Endothelial cell of umbilical vein (primary cell): Measurements from ENCODE around the gene SLC22A23. TPM values are rescaled to one million over a fixed set of nuclear protein-coding genes. Genes with fewer than 3 reads are reported as not detected.

Experiments
- BruUV-seq: library from RNA; stranded (reverse); fragments of 400-500 nt; replicated peaks from 2 replicates; lab custom pipeline; 2021; lab: Mats Ljungman, UMichigan
- CTCF ChIA-PET: fragments of 300-600, 350-600 bp; sonication (Branson Sonifier 250); formaldehyde crosslinking; loops from one replicate; lab custom pipeline; 2021; ENCODE audit warnings: antibody characterized with exemption, inconsistent platforms; lab: Charles Lee
- POLR2A ChIA-PET: fragments of 300-600, 350-600 bp; sonication (Branson Sonifier 250); formaldehyde crosslinking; loops from one replicate; lab custom pipeline; 2021; ENCODE audit warnings: antibody characterized with exemption, inconsistent platforms; lab: Charles Lee
- DNase-seq: peaks from one replicate; pipeline ENCODE4 v3.0.0-alpha.2; 2011; ENCODE audit warnings: low read depth, low spot score
- FAIRE-seq: peaks from 2 replicates; lab custom pipeline; 2011; peaks lifted over from hg19 to GRCh38; lab: Jason Lieb, UNC
- H2AFZ ChIP-seq: 2 replicates; pipeline ENCODE4 v1.6.0; 2012; ENCODE audit warnings: low read depth, low read length, control low read depth, inconsistent platforms
- H3K27ac ChIP-seq: 2 replicates; pipeline ENCODE4 v1.5.1; 2011; ENCODE audit warnings: low read depth, mild to moderate bottlenecking, control low read depth, low read length, moderate library complexity; ENCODE audit not compliant: insufficient read depth
- H3K27me3 ChIP-seq, 2 experiments: 2 replicates each; pipeline versions ENCODE4 v1.6.0 to v1.6.1; 2011; ENCODE audit warnings: low read length in 2 of 2, mixed read lengths in 1 of 2; ENCODE audit not compliant: control insufficient read depth in 2 of 2, insufficient read depth in 2 of 2
- H3K36me3 ChIP-seq, 2 experiments: 2 replicates in 1 of 2; 3 replicates in 1 of 2; pipeline ENCODE4 v1.5.1; 2011; ENCODE audit warnings: low read length in 2 of 2, mild to moderate bottlenecking in 1 of 2, moderate library complexity in 1 of 2; ENCODE audit not compliant: control insufficient read depth in 2 of 2, insufficient read depth in 2 of 2; ENCODE audit errors: extremely low read depth in 1 of 2
- H3K4me1 ChIP-seq: 3 replicates; pipeline ENCODE4 v1.5.1; 2011; ENCODE audit warnings: mild to moderate bottlenecking, low read length; ENCODE audit not compliant: control insufficient read depth, insufficient read depth; ENCODE audit errors: extremely low read depth
- H3K4me2 ChIP-seq: 2 replicates; pipeline ENCODE4 v1.6.1; 2011; ENCODE audit warnings: low read length, control low read depth, mixed read lengths; ENCODE audit not compliant: insufficient read depth
- H3K4me3 ChIP-seq, 3 experiments: fragments of 200-600 bp in 1 of 3; sonication (generic), shearing (Covaris generic) in 1 of 3; replicated peaks in 1 of 3; 2 replicates each; pipeline ENCODE4 v1.5.1; 2011 to 2016; ENCODE audit warnings: control low read depth in 3 of 3, low read length in 3 of 3, mild to moderate bottlenecking in 2 of 3, inconsistent platforms in 1 of 3, low read depth in 1 of 3, moderate library complexity in 1 of 3; ENCODE audit not compliant: insufficient read depth in 1 of 3
- H3K79me2 ChIP-seq: 2 replicates; pipeline ENCODE4 v1.6.0; 2012; ENCODE audit warnings: low read length, inconsistent platforms; ENCODE audit not compliant: control insufficient read depth, insufficient read depth
- H3K9ac ChIP-seq: replicated peaks from 2 replicates; pipeline ENCODE3; 2011; ENCODE audit warnings: low read length, control low read depth; ENCODE audit not compliant: insufficient read depth; ENCODE audit errors: extremely low read depth
- H3K9me1 ChIP-seq: replicated peaks from 3 replicates; pipeline ENCODE4 v1.6.0; 2011; ENCODE audit warnings: mild to moderate bottlenecking, low read length; ENCODE audit not compliant: control insufficient read depth, insufficient read depth; ENCODE audit errors: extremely low read depth
- H3K9me3 ChIP-seq: replicated peaks from 2 replicates; pipeline ENCODE4 v1.5.1; 2012; ENCODE audit warnings: low read length, inconsistent platforms; ENCODE audit not compliant: control insufficient read depth, insufficient read depth
- H4K20me1 ChIP-seq: replicated peaks from 2 replicates; pipeline ENCODE3; 2011; ENCODE audit warnings: mild to moderate bottlenecking, low read length; ENCODE audit not compliant: control insufficient read depth, insufficient read depth; ENCODE audit errors: extremely low read depth
- CTCF ChIP-seq, 2 donors: IDR thresholded peaks; 1 replicate in 1 of 2; 2 replicates in 1 of 2; pipeline ENCODE4 v1.5.1; 2011; ENCODE audit warnings: low read length in 2 of 2, mild to moderate bottlenecking in 2 of 2, moderate library complexity in 2 of 2, control low read depth in 1 of 2, inconsistent platforms in 1 of 2, low read depth in 1 of 2; ENCODE audit not compliant: insufficient read depth in 1 of 2; ENCODE audit errors: extremely low read depth in 1 of 2
- EZH2 ChIP-seq: IDR thresholded peaks from 2 replicates; pipeline ENCODE4 v1.6.1; 2012; ENCODE audit warnings: borderline replicate concordance, low read depth, mild to moderate bottlenecking, moderate library complexity, low read length, inconsistent platforms; ENCODE audit not compliant: severe bottlenecking
- FOS ChIP-seq: IDR thresholded peaks from 2 replicates; pipeline ENCODE4 v1.6.1; 2011; ENCODE audit warnings: mild to moderate bottlenecking, low read length, moderate library complexity, borderline replicate concordance; ENCODE audit not compliant: insufficient read depth
- GATA2 ChIP-seq: IDR thresholded peaks from 2 replicates; pipeline ENCODE4 v1.7.0; 2011; ENCODE audit warnings: low read depth, mild to moderate bottlenecking, moderate library complexity, mixed read lengths, low read length; ENCODE audit not compliant: insufficient read length, insufficient read depth
- JUN ChIP-seq: IDR thresholded peaks from 2 replicates; pipeline ENCODE4 v1.6.1; 2011; ENCODE audit warnings: borderline replicate concordance, low read depth; ENCODE audit not compliant: insufficient read length, insufficient read depth
- MYC ChIP-seq: IDR thresholded peaks from one replicate; pipeline ENCODE4 v1.6.1; 2011; ENCODE audit warnings: mild to moderate bottlenecking, low read depth, low read length
- POLR2A ChIP-seq: IDR thresholded peaks from 2 replicates; pipeline ENCODE4 v1.6.1; 2012; ENCODE audit warnings: low read depth, mild to moderate bottlenecking, control low read depth, low read length
- POLR2AphosphoS5 ChIP-seq: IDR thresholded peaks from 2 replicates; pipeline ENCODE4 v1.6.1; 2012; ENCODE audit warnings: low read depth, mild to moderate bottlenecking, control low read depth, low read length, moderate library complexity; ENCODE audit not compliant: insufficient read depth
- dilution Hi-C: fragments of 300-500 bp; cut with MboI; formaldehyde crosslinking; loops from one replicate; pipeline ENCODE4 v1.15.0; 2019; ENCODE audit warnings: low sequenced_read_pairs; ENCODE audit not compliant: extremely low pct_ligation_motif_present
- intact Hi-C: fragments of 100-400 bp; cut with micrococcal nuclease; formaldehyde crosslinking; loops from one replicate; pipeline ENCODE4 v1.10.0; 2022
- polyA plus RNA-seq, 4 experiments: library from polyadenylated mRNA; depleted of rRNA in 3 of 4; stranded (reverse) in 3 of 4; unstranded in 1 of 4; fragments of >200 nt; gene quantifications; 2 replicates each; pipeline versions ENCODE4 v1.2.1 to v1.2.3, GENCODE V29; 2011 to 2012; ENCODE audit warnings: missing spikeins in 1 of 4
- total RNA-seq: library from RNA; stranded (reverse); gene quantifications from 2 replicates; pipeline ENCODE4 v1.2.3, GENCODE V29; 2021
- TF ChIP-seq, protein P1 (sequence below): IDR thresholded peaks from 2 replicates; pipeline ENCODE4 v1.6.1; 2011; ENCODE audit not compliant: insufficient read depth, insufficient read length

The SLC22A23 gene
- total and polyA plus RNA-seq, 2 donors (not counting 3 experiments of a cell fraction or from before 2014, with no cell fraction given), result 4.2 to 14.3 TPM

DNA sequence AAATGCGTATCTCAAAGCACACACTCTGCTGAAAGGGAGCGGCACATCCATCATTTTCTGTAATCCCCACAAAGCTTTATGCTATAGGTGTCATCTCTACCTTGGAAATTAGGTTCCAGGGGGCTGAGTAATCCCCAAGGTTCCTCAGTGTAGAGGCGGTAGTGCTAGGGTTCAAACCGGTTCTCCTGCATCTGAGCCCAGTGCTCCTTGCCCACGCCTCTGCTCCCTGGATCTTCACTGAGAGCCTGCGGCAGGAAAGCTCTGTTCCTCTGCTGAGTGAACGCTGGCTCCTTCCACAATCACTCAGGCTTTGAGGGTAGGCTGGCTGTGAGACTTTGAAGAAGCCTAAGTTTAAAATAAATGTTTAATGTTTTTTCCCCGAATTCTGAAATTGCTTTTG lies 24.9 kb downstream of the SLC22A23 start:
- no peak overlapping the region for H3K4me2 ChIP-seq
- POLR2A ChIA-PET, result interaction anchor here (0.7 kb wide), 1 partner anchor 142 kb away, joined by 4 read pairs; no protein-coding TSS in a partner anchor
- no peak for TF ChIP-seq POLR2AphosphoS5
- TF ChIP-seq POLR2A, result no peak
- no peak for TF ChIP-seq JUN
- TF ChIP-seq FOS, result no peak
- no peak for TF ChIP-seq EZH2
- no peak for TF ChIP-seq CTCF (IDR thresholded peaks at IDR 0.05; ENCODE audit: extremely low read depth in 1 of 2, insufficient read depth in 1 of 2, low read depth in 1 of 2, low read length in 2 of 2)
- no peak for TF ChIP-seq MYC
- TF ChIP-seq GATA2, result no peak
- TF ChIP-seq, protein P1, sequence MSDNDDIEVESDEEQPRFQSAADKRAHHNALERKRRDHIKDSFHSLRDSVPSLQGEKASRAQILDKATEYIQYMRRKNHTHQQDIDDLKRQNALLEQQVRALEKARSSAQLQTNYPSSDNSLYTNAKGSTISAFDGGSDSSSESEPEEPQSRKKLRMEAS, result no peak
- H3K9me1 ChIP-seq, result no peaks in the 10 kb centered on the region
- CTCF ChIA-PET, result interaction anchor here (0.9 to 1.5 kb wide), 6 partner anchors 9 to 28 kb away, joined by 3 to 5 read pairs (median 3); no protein-coding TSS in a partner anchor
- intact Hi-C loops (no loop called here), dilution Hi-C loops (no loop called here)
- H3K4me1 ChIP-seq, result peaks cover 3% of the 10 kb centered on the region
- no peaks in the 10 kb centered on the region for H3K79me2 ChIP-seq
- H3K4me3 ChIP-seq, result no peak overlapping the region
- no peak overlapping the region for H3K27ac ChIP-seq
- no peak overlapping the region for H2AFZ ChIP-seq
- H3K9ac ChIP-seq, result no peak overlapping the region
- FAIRE-seq (no peak), DNase-seq (no peak)
- no peaks in the 10 kb centered on the region for H4K20me1 ChIP-seq
- H3K27me3 ChIP-seq, result peaks cover 0 to 1% of the 10 kb centered on the region in 2 experiments
- H3K9me3 ChIP-seq, result no peaks in the 10 kb centered on the region
- no TSS peak for BruUV-seq
- no peaks in the 10 kb centered on the region for H3K36me3 ChIP-seq
